GM19043 (cell line): ENCODE results near the gene ZNF521.
"Not testable (repeated sequence)": the region's sequence is repeated elsewhere in the genome, so short reads cannot be mapped to it uniquely, and the experiment has no call there.

Experiments used
- ATAC-seq: cut with Tn5 transposase; IDR thresholded peaks from one replicate; pipeline ENCODE4 v1.9.1; 2021; ENCODE audit warnings: low read depth; ENCODE audit not compliant: unreplicated experiment

The ZNF521 gene

DNA sequence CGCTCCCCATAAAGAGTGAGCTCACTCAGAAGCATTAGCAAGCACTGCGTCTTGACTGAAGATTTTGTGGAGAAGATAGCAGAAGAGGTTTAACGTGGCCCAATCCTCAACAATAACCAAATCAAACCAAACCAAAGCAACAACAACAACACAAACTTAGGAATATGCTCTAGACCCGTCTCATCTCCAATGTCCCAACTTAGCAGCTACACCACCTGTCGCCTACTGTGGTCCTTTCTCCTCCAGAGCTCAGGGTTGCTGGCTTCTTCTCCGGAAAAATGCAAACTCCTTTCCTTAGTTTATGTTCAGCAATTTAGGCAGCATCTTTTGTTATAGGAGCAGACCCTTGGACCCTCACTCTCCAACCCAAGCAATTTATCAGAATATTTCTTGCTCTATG, 301.4 kb downstream of the ZNF521 start:
- ATAC-seq: no peak

DNA sequence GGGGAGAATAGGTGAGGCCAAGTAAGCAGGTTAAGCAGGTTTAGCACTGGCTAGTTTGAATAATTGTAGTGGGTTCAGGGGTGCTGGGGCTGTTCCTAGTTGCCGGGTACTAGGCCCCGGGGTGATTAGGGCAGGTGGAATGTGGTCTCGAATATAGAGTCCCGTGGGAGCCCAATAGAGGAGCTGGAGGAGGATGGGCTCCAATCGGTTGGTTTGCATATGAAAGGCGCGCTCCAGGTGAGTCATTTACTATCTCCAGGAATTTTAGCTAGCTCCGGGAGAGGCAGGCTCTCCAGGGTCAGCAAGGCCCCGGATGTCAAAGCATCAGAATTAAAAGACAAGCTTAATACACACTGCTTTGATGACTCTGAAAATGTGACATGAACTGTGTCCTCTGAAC, 304.0 kb downstream of the ZNF521 start:
- ATAC-seq: no peak

DNA sequence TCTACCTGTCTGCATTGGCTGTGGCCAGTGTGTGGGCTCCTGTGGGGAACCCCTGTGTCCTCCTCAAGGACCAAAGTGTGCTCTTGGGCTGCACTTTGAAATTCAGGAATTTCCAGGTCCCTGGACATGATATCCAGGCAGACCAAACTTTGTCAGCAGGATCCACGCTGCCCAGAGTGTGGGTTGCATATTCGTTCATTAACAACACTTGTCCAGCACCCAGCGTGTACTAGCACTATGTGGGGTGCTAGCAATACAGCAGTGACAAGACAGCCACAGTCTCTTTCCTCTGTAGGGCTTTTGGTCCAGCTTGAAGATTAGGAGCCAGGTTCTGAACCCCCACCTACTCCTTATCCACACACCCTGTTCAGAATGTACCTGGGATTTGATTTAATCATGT, 304.5 kb downstream of the ZNF521 start:
- no peak for ATAC-seq

DNA sequence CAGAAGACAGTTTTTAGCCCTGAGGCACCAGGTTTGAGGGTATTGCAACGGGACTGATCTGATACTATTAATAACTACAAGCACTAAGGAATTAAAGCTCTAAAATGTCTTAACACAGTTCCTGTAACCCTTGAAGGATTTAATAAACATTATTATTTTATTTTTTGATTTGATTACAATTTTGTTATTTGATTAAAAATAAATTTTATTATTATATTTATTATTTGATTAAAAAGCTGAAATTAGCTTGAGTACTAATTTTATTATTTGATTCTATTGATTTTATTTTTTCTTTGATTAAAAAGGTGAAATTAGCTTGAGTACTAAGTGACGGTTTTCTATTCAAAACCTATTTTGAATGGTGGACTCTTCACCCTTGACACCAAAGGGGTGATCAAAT, 307.3 kb downstream of the ZNF521 start:
- ATAC-seq: no peak

DNA sequence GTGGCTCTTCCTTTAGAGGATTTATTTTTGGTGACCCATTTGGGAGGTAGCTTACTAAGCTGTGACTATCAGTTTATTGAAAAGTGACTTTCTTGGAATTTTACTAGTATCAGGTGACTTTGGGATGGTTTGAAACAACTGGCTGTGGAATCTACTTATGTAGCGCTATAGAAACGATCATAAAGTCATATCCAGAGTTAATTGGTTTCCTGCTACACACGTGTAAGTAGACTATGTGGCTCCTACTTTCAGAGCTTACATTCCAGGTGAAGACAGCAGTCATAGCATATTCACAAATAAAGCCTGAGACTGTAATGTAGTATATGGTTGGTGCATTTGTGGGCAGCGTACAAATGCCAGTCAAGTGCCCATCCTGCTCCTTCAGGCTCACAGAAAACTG, 308.9 kb downstream of the ZNF521 start:
- no peak for ATAC-seq

DNA sequence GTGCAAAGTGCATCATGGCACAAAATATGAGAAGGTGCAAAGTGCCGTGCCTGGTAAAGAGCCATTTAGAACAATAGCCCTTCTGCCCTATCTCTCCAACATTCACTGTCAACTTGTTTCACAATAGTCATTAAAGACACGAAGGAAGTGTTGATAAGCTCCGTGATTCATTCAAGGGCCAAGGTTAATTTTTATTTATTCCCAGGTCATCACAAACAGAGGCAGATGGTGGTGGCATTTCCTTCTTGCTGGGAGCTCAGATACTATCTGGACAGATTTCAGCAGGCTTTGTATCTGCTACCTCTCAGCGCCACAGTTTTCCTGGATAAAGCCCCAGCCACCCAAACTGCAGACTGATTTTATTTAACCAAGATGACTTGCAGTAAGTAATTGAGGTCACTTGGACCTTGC, 309.3 kb downstream of the ZNF521 start:
- ATAC-seq: no peak

DNA sequence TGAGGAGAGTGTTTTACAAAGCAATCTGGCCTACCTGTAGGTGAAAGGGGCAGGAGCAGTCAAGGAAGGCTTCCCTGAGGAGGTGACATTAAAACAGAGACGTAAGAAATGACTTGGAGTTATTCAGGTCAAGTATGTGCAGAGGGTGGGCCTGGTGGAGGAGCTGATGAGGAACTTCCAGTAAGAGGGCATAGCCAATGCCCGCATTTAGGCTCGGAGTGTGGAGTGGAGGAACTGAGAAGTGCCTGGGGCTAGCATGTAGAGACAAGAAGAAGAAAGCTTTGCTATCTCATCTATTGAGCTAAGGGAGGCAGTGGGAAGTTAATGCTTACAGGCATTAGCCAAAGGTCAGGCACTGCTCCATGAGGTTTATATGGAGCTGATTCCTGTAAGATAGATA, 312.2 kb downstream of the ZNF521 start:
- ATAC-seq: no peak

DNA sequence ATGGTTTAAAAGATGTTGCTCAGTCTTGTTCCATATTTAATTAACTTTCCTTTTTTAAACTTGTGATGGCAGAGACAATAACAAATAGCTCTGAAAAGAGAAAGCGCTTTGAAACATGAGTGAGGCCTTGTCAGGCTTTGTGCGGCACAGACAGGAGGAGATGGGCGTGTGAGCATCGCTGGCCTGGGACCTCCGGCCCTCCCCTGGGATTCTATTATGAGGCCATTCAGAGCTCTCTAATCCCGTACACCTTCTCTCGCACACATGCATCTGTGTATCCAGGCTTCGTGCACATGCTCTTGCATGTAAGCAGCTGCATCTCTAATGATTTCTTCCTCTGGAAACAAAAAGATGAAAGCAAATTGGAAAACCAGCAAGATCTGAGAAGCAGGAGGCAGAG, 313.7 kb downstream of the ZNF521 start:
- no peak for ATAC-seq

DNA sequence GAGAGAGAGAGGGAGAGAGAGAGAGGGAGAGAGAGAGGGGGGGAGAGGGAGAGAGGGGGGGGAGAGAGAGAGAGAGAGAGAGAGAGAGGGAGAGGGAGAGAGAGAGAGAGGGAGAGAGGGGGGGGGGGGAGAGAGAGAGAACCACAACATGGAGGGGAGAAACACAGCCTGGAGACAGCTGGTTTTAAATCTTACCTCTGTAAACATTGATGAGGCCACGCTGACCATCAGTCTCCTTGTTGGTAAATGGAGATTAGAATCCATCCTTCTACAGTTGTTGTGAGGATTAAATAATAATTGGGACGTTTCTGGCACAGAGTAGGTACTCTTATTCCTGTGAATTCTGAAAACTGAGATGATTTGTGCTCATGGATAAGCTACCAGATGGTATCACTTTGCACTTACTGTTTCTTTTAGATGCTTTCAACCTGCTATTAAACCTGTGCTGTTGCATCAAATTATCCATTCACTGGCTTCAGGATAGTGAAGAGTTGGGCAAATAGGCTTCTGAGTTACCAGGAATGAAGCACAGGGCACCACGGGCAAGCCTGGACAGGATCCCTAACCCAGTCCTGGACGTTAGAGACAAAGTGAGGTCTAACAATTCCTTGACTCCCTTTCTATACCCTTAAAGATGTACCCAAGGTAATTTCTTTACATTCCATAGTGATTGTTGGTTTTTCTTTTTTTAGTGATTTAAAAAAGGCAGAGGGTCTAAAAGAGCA, 318.1 kb downstream of the ZNF521 start:
- no peak for ATAC-seq

DNA sequence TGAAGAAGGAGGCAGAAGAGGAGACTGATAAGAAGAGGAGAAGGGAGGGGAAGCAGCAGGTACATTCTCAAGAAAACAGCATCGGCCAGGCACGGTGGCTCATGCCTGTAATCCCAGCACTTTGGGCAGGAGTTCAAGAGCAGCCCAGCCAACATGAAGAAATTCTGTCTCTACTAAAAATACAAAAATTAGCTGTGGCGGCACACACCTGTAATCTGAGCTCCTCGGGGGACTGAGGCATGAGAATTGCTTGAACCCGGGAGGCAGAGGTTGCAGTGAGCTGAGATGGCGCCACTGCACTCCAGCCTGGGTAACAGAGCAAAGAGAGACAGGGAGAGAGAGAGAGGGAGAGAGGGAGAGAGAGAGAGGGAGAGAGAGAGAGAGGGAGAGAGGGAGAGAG, 318.8 kb downstream of the ZNF521 start:
- not testable (repeated sequence) for ATAC-seq

DNA sequence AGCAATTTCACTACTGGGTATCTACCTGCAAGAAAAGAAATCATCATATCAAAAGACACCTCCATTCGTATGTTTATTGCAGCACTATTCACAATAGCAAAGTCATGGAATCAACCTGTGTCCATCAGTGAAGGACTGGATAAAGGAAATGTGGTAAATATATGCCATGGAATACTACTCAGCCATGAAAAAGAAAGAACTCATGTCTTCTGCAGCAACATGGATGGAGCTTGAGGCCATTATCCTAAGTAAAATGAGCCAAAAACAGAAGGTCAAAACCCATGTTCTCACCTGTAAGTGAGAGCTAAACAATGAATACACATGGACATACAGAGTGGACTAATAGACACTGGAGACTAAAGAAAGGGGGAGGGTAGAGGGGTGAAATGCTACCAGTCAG, 322.2 kb downstream of the ZNF521 start:
- no peak for ATAC-seq

DNA sequence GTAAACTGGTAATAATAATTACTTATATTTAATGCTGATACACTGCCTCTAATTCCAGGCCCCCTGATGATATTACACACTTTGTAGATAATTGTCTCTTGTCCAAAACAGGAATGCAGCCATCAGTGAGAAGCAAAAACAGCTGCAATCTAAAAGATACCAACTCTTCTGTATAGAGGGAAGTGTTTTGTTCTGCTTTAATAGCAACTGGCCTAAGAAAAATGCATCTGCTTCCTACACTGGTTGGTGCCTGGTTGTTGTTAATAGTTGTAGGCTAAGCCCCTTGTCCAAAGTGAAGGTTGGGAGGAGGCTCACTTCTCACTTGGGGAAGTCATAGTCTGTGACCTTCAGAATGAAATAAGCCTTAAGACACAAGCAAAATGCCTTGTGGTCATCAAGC, 332.0 kb downstream of the ZNF521 start:
- ATAC-seq: no peak

DNA sequence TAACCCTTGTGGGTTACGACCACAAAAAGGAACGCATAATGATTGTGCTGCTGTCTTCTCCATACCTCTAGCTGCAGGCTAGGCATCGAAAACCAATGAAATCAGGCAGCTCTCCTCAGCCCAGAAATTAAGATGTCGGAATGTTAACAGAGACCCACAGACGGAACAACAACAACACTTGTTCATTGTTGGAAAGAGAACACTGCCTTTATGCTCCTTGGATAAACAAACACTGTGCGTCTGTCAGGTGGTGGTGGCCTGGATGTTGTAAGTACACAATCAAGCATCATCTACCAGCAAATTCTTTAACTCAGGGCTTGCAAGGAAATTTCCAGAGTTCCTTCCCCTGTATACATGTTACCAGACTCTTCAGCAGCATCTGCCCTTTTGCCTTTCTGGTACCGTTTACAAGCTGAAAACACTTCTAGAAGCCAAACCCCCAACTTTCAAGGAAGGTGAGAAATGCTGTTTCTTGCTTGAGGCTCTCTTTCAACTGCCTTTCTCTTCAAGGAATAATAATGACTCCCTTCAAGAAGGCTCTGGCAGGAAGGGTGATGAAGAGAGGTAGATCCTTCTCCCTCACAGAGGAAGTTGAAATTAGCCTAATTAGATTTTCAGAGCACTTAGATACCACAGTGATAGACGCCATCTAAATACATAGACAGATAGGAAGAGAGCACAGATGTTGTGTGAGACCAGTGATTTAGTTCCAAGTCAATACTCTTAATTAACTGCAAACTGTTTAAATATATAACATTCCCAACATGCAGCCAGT, 332.7 kb downstream of the ZNF521 start:
- no peak for ATAC-seq

DNA sequence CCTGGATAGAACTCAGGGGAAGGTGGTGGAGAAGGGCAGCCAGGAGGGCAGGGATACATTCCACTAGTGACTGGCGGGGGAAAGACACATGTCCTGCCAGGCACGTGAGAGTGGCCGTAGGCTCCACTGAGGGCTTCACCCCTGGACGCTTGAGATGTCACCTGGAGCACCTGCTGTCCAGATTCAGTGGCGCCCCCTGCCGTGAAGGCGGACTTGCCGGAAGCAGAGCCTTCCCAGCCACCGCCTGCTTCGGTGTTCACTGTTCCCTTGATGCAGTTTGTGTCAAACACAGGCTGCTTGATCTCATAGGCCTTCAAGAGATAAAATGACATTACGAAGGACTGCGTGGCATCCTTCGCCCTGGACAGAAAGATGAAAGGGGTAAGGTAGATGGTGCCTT, 335.3 kb downstream of the ZNF521 start:
- no peak for ATAC-seq

DNA sequence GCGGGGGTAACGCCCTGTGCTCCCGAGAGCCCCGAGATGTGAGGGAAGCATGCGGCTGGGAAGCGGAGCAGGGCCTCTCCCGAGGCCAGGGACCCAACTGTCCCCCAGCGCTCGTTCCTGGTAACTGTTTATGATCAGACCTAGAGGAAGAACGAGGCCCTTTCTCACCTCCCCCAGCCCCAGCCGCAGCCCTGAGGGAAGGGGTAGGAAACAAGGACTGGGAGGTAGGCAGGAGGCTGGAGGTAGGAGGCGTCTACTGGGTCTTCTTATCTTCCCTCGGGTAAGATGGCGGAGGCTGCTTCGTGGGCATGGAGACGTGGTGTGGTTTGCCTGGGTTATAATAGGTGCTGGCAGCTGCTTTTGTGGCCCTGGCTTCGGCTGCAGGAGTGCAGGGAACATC, 335.8 kb downstream of the ZNF521 start:
- no peak for ATAC-seq
